ENCODE data around the gene CHML. TPM values are rescaled to one million over a fixed set of nuclear protein-coding genes. Genes with fewer than 3 reads are reported as not detected.

Gene CHML
- total RNA-seq, 4 donors from 2014 or later: 1.6 to 14.6 (median 12.9) TPM

DNA sequence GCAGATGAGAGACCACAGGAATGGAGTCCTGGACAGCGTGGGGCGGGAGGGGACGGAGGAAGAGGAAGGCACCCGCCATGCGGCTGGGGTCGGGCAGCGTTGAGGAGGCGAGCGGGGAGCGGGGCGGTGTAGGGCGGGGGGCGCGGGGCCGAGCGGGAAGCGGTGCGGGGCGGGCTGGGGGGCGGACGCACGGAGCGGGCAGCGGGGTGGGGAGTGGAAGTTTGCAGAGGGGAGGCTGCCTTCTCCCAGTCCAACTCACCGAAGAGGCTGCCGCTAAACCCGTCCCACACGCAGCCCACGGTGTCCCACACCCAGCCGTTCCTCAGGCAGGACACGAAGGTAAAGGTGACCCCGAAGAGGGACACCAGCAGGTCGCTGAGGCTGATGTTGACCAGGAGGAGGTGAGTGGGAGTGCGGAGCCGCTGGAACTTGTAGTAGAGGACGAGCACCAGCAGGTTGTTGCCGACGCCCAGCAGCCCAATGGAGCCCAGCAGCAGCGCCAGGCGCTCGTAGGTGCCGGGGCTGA is 483 bp downstream of the CHML start:
- Histone ChIP-seq H3K9me3 (no peaks in the 10 kb centered on the region), H3K4me1 (peaks cover 0 to 28% (median 19%) of the 10 kb centered on the region in 4 donors), H3K4me3 (peak overlapping the region; percentile 81 to 92 (median 90)), H3K27me3 (no peaks in the 10 kb centered on the region), H3K27ac (peak overlapping the region; percentile 87 to 92 (median 88)), H3K36me3 (peaks cover 0 to 5% (median 0%) of the 10 kb centered on the region in 4 donors)
- TF ChIP-seq EP300 (IDR thresholded peaks at IDR 0.05; ENCODE audit: low read depth) (no peak), POLR2AphosphoS5 (IDR thresholded peaks at IDR 0.05) (no peak), POLR2A (IDR thresholded peaks at IDR 0.05) (no peak)
- TF ChIP-seq, protein P1, sequence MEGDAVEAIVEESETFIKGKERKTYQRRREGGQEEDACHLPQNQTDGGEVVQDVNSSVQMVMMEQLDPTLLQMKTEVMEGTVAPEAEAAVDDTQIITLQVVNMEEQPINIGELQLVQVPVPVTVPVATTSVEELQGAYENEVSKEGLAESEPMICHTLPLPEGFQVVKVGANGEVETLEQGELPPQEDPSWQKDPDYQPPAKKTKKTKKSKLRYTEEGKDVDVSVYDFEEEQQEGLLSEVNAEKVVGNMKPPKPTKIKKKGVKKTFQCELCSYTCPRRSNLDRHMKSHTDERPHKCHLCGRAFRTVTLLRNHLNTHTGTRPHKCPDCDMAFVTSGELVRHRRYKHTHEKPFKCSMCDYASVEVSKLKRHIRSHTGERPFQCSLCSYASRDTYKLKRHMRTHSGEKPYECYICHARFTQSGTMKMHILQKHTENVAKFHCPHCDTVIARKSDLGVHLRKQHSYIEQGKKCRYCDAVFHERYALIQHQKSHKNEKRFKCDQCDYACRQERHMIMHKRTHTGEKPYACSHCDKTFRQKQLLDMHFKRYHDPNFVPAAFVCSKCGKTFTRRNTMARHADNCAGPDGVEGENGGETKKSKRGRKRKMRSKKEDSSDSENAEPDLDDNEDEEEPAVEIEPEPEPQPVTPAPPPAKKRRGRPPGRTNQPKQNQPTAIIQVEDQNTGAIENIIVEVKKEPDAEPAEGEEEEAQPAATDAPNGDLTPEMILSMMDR (IDR thresholded peaks at IDR 0.05): no peak
- in situ Hi-C loops (cut with MboI; ENCODE audit: low pct_ligation_motif_present in 1 of 4, low pct_unique_long_range_greater_than_20kb in 1 of 4, low sequenced_read_pairs in 3 of 4) (loop anchor here in 2 of 4 donors (10.0 to 25.0 kb wide), 2 partner anchors 102 to 105 kb away; partner anchors contain the start of gene KMO (in 2 of the 2)), intact Hi-C loops (cut with DNase I; ENCODE audit: low total_unique reads) (no loop called here)
- peak; percentile 42 for DNase-seq
- WGBS, 2 donors (ENCODE audit: low coverage in 1 of 2): 1% methylated on average over 35 of the region's 42 CpGs; no CpG with 5 or more reads in 1 of the 2 donors

GRCh38 chr1:241638909-241639622 is 1.1 kb downstream of the CHML start:
- no peak for TF ChIP-seq POLR2AphosphoS5 (IDR thresholded peaks at IDR 0.05)
- no peak for TF ChIP-seq POLR2A (IDR thresholded peaks at IDR 0.05)
- TF ChIP-seq EP300 (IDR thresholded peaks at IDR 0.05; ENCODE audit: low read depth): no peak
- TF ChIP-seq, protein P1 (IDR thresholded peaks at IDR 0.05): no peak
- H3K4me3 ChIP-seq: peak overlapping the region; percentile 81 to 92 (median 90)
- 9 to 11% methylated on average over 11 of the region's 11 CpGs for WGBS, 2 donors (ENCODE audit: low coverage in 1 of 2)
- H3K36me3 ChIP-seq: peaks cover 0 to 5% (median 0%) of the 10 kb centered on the region in 4 donors
- no peaks in the 10 kb centered on the region for H3K27me3 ChIP-seq
- in situ Hi-C loops (cut with MboI; ENCODE audit: low pct_ligation_motif_present in 1 of 4, low pct_unique_long_range_greater_than_20kb in 1 of 4, low sequenced_read_pairs in 3 of 4) (loop anchor here in 2 of 4 donors (10.0 to 25.0 kb wide), 2 partner anchors 102 to 104 kb away; partner anchors contain the start of gene KMO (in 2 of the 2)), intact Hi-C loops (cut with DNase I; ENCODE audit: low total_unique reads) (no loop called here)
- H3K4me1 ChIP-seq: peaks cover 0 to 28% (median 19%) of the 10 kb centered on the region in 4 donors
- DNase-seq: no peak
- H3K9me3 ChIP-seq: no peaks in the 10 kb centered on the region
- H3K27ac ChIP-seq: peak overlapping the region; percentile 87 to 92 (median 88)

DNA sequence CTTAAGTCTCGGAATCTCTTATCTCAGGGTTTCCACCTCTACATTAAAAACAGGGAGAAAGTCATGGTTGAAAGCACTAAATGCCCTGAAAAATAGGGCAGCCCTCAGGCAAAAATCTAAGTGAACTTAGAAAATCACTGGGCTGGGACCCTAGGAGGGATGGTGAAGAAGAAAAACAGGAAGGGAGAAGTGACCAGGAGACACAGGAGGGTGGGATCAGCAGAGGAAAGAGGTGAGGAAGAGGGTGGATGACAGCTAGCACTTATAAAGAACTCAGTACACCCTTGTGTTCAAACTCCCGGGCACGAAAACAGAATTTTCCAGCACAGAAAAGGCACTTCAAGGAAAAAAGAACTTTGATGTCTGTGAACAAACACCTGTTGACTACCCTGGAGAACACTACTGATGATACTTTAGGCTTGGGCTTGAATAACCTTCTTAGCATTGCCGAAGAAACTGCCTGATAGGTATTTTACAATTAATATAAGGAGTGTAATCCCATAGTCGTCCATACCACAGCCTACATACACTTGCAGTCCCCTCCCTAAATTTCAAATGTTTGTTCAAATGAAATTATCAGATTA is 2.0 kb downstream of the CHML start:
- WGBS, 2 donors (ENCODE audit: low coverage in 1 of 2): 69 to 70% methylated on average over 5 of the region's 5 CpGs
- DNase-seq: no peak
- H3K27ac ChIP-seq: no peak overlapping the region
- H3K4me3 ChIP-seq: peak overlapping the region in 1 of 4 donors; percentile 92
- no peaks in the 10 kb centered on the region for H3K27me3 ChIP-seq
- intact Hi-C loops (cut with DNase I; ENCODE audit: low total_unique reads): no loop called here
- TF ChIP-seq POLR2AphosphoS5 (IDR thresholded peaks at IDR 0.05) (no peak), EP300 (IDR thresholded peaks at IDR 0.05; ENCODE audit: low read depth) (no peak), POLR2A (IDR thresholded peaks at IDR 0.05) (no peak)
- TF ChIP-seq, protein P1 (IDR thresholded peaks at IDR 0.05): no peak
- H3K36me3 ChIP-seq: peaks cover 0 to 5% (median 0%) of the 10 kb centered on the region in 4 donors
- no peaks in the 10 kb centered on the region for H3K9me3 ChIP-seq
- in situ Hi-C loops (cut with MboI; ENCODE audit: low pct_ligation_motif_present in 1 of 4, low pct_unique_long_range_greater_than_20kb in 1 of 4, low sequenced_read_pairs in 3 of 4): loop anchor here in 2 of 4 donors (10.0 to 25.0 kb wide), 2 partner anchors 101 to 103 kb away; partner anchors contain the start of gene KMO (in 2 of the 2)
- H3K4me1 ChIP-seq: peaks cover 0 to 28% (median 19%) of the 10 kb centered on the region in 4 donors

DNA sequence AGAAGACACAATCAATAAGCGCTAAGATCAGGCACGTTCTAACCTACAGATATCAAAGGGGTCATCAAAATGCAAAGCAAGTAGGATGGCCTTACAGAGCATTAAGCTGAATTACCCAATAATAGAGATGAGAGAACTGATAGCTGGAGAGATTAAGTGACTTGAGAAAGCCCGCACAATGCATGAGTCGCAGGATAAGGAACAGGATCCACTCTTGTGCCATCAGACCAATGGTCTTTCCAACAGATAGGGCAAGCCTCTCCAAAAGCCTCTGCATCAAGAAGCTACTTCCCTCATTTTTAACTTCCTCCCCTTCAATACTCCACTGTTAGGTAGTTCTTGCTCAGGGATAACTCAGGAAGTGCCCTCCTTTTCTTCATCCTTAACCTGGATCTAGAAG is 2.6 kb downstream of the CHML start:
- H3K4me3 ChIP-seq: no peak overlapping the region
- in situ Hi-C loops (cut with MboI; ENCODE audit: low pct_ligation_motif_present in 1 of 4, low pct_unique_long_range_greater_than_20kb in 1 of 4, low sequenced_read_pairs in 3 of 4): loop anchor here in 2 of 4 donors (10.0 to 25.0 kb wide), 2 partner anchors 100 to 103 kb away; partner anchors contain the start of gene KMO (in 2 of the 2)
- no peak overlapping the region for H3K27ac ChIP-seq
- peaks cover 0 to 5% (median 0%) of the 10 kb centered on the region in 4 donors for H3K36me3 ChIP-seq
- H3K4me1 ChIP-seq: peaks cover 0 to 28% (median 19%) of the 10 kb centered on the region in 4 donors
- intact Hi-C loops (cut with DNase I; ENCODE audit: low total_unique reads): no loop called here
- WGBS, 2 donors (ENCODE audit: low coverage in 1 of 2): 75 to 84% methylated on average over 4 of the region's 4 CpGs
- no peak for DNase-seq
- no peaks in the 10 kb centered on the region for H3K9me3 ChIP-seq
- no peak for TF ChIP-seq POLR2AphosphoS5 (IDR thresholded peaks at IDR 0.05)
- no peak for TF ChIP-seq POLR2A (IDR thresholded peaks at IDR 0.05)
- TF ChIP-seq EP300 (IDR thresholded peaks at IDR 0.05; ENCODE audit: low read depth): no peak
- TF ChIP-seq, protein P1 (IDR thresholded peaks at IDR 0.05): no peak
- no peaks in the 10 kb centered on the region for H3K27me3 ChIP-seq
